ENCODE measurements around the gene NSRP1. TPM values are rescaled to one million over a fixed set of nuclear protein-coding genes. Genes with fewer than 3 reads are reported as not detected.

The NSRP1 gene
- total and polyA plus RNA-seq, 2 of the 13 experiments (the other 11 are each of a cell fraction or from before 2014, with no cell fraction given), result 7.0 to 14.3 TPM

DNA sequence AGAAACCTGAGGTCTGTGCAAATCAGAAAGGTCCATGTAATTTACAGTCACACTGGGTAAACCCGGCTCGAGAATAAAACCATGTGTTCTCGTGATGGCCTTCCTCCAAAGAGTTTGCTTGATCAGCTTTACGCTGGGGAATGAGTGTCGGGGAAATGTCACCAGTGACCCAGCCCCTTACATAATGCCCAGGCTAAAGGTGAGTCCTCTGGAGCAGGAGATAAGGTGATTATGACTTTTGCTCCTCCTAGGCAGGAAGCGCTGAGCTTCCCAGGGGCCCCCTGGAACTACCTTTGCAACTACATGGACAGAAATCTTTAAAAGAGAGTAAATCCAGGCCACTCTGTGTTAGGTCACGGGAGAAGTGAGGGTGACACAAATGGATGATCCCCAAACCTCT is 103.2 kb downstream of the NSRP1 start (continued):
- TF ChIP-seq, protein P1, sequence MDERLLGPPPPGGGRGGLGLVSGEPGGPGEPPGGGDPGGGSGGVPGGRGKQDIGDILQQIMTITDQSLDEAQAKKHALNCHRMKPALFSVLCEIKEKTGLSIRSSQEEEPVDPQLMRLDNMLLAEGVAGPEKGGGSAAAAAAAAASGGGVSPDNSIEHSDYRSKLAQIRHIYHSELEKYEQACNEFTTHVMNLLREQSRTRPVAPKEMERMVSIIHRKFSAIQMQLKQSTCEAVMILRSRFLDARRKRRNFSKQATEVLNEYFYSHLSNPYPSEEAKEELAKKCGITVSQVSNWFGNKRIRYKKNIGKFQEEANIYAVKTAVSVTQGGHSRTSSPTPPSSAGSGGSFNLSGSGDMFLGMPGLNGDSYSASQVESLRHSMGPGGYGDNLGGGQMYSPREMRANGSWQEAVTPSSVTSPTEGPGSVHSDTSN (CRISPR knock-in tag; IDR thresholded peaks at IDR 0.05), result no peak
- TF ChIP-seq HNF4G (IDR thresholded peaks at IDR 0.05; ENCODE audit: borderline replicate concordance, low read depth, low read length), result 0 out of 2 replicates have a peak, but pooled peaks have one; percentile 53
- TF ChIP-seq HNF4G (CRISPR knock-in tag; IDR thresholded peaks at IDR 0.05; ENCODE audit: borderline replicate concordance, low read depth), result no peak
- no peak for TF ChIP-seq POLR2AphosphoS5 (IDR thresholded peaks at IDR 0.05; ENCODE audit: low read depth, low read length)
- no peak for TF ChIP-seq SIN3A (IDR thresholded peaks at IDR 0.05; ENCODE audit: borderline replicate concordance, low read depth, low read length)
- TF ChIP-seq ZNF235 (CRISPR knock-in tag; IDR thresholded peaks at IDR 0.05; ENCODE audit: borderline replicate concordance), result no peak
- TF ChIP-seq, protein P2, sequence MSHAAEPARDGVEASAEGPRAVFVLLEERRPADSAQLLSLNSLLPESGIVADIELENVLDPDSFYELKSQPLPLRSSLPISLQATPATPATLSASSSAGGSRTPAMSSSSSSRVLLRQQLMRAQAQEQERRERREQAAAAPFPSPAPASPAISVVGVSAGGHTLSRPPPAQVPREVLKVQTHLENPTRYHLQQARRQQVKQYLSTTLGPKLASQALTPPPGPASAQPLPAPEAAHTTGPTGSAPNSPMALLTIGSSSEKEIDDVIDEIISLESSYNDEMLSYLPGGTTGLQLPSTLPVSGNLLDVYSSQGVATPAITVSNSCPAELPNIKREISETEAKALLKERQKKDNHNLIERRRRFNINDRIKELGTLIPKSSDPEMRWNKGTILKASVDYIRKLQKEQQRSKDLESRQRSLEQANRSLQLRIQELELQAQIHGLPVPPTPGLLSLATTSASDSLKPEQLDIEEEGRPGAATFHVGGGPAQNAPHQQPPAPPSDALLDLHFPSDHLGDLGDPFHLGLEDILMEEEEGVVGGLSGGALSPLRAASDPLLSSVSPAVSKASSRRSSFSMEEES (CRISPR knock-in tag; IDR thresholded peaks at IDR 0.05), result no peak
- no peak for TF ChIP-seq ELF3 (CRISPR knock-in tag; IDR thresholded peaks at IDR 0.05)
- no peak for TF ChIP-seq KAT7 (CRISPR knock-in tag; IDR thresholded peaks at IDR 0.05; ENCODE audit: borderline replicate concordance)
- no peak for TF ChIP-seq NFE2L1 (CRISPR knock-in tag; IDR thresholded peaks at IDR 0.05; ENCODE audit: borderline replicate concordance)
- no peak for TF ChIP-seq ZNF121 (CRISPR knock-in tag; IDR thresholded peaks at IDR 0.05)
- TF ChIP-seq GABPA (IDR thresholded peaks at IDR 0.05; ENCODE audit: low read depth, low read length), result no peak
- TF ChIP-seq GABPA (CRISPR knock-in tag; IDR thresholded peaks at IDR 0.05; ENCODE audit: low read depth), result no peak
- TF ChIP-seq ZNF460 (CRISPR knock-in tag; IDR thresholded peaks at IDR 0.05; ENCODE audit: borderline replicate concordance), result no peak
- TF ChIP-seq CENPT (CRISPR knock-in tag; IDR thresholded peaks at IDR 0.05; ENCODE audit: low read depth), result no peak
- peak; percentile 79; the same call in 1 of the 2 replicates for TF ChIP-seq ETV5 (CRISPR knock-in tag; IDR thresholded peaks at IDR 0.05; ENCODE audit: borderline replicate concordance)
- no peak for TF ChIP-seq NCOA1 (CRISPR knock-in tag; IDR thresholded peaks at IDR 0.05)
- no peak for TF ChIP-seq ZNF510 (CRISPR knock-in tag; IDR thresholded peaks at IDR 0.05; ENCODE audit: low read depth)
- no peak for TF ChIP-seq ZNF747 (CRISPR knock-in tag; IDR thresholded peaks at IDR 0.05; ENCODE audit: borderline replicate concordance)
- TF ChIP-seq, protein P3, sequence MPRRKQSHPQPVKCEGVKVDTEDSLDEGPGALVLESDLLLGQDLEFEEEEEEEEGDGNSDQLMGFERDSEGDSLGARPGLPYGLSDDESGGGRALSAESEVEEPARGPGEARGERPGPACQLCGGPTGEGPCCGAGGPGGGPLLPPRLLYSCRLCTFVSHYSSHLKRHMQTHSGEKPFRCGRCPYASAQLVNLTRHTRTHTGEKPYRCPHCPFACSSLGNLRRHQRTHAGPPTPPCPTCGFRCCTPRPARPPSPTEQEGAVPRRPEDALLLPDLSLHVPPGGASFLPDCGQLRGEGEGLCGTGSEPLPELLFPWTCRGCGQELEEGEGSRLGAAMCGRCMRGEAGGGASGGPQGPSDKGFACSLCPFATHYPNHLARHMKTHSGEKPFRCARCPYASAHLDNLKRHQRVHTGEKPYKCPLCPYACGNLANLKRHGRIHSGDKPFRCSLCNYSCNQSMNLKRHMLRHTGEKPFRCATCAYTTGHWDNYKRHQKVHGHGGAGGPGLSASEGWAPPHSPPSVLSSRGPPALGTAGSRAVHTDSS (CRISPR knock-in tag; conservative IDR thresholded peaks at IDR 0.05), result no peak
- TF ChIP-seq SYNCRIP (IDR thresholded peaks at IDR 0.05; ENCODE audit: insufficient read depth, low read depth, low read length), result no peak
- no peak for TF ChIP-seq NR1H2 (CRISPR knock-in tag; IDR thresholded peaks at IDR 0.05; ENCODE audit: borderline replicate concordance, low read depth)
- TF ChIP-seq ZKSCAN8 (CRISPR knock-in tag; IDR thresholded peaks at IDR 0.05; ENCODE audit: borderline replicate concordance), result no peak
- TF ChIP-seq MEF2D (CRISPR knock-in tag; IDR thresholded peaks at IDR 0.05), result peak; percentile 53; the same call in 1 of the 2 replicates
- no peak for TF ChIP-seq ZNF75D (CRISPR knock-in tag; IDR thresholded peaks at IDR 0.05; ENCODE audit: borderline replicate concordance)
- TF ChIP-seq IRF2 (CRISPR knock-in tag; IDR thresholded peaks at IDR 0.05), result no peak
- TF ChIP-seq, protein P4, sequence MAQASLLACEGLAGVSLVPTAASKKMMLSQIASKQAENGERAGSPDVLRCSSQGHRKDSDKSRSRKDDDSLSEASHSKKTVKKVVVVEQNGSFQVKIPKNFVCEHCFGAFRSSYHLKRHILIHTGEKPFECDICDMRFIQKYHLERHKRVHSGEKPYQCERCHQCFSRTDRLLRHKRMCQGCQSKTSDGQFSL (CRISPR knock-in tag; IDR thresholded peaks at IDR 0.05), result no peak
- TF ChIP-seq RBM22 (optimal IDR thresholded peaks at IDR 0.05; ENCODE audit: low read length), result no peak
- TF ChIP-seq FOSL2 (CRISPR knock-in tag; IDR thresholded peaks at IDR 0.05), result peak; percentile 22; the same call in 1 of the 2 replicates

All from HepG2 (cell line).